Progenitor cell of endocrine pancreas (in vitro differentiated cells): ENCODE data around the gene NPEPPS. TPM values are rescaled to one million over a fixed set of nuclear protein-coding genes. Genes with fewer than 3 reads are reported as not detected.

Source experiments
- DNase-seq: peaks from one replicate; pipeline ENCODE4 v3.0.0; 2021; ENCODE audit warnings: low spot score; ENCODE audit not compliant: unreplicated experiment
- H3K27ac Mint-ChIP-seq: 2 replicates; pipeline ENCODE4 v1.8.0; 2021; ENCODE audit warnings: mild to moderate bottlenecking, moderate library complexity, mixed read lengths
- H3K27me3 Mint-ChIP-seq: 2 replicates; pipeline ENCODE4 v1.8.0; 2021; ENCODE audit warnings: mixed read lengths
- H3K36me3 Mint-ChIP-seq: 2 replicates; pipeline ENCODE4 v1.8.0; 2022; ENCODE audit warnings: mixed read lengths; ENCODE audit not compliant: insufficient read depth
- H3K4me1 Mint-ChIP-seq: 2 replicates; pipeline ENCODE4 v1.8.0; 2021; ENCODE audit warnings: low read depth, mixed read lengths
- H3K4me3 Mint-ChIP-seq: 2 replicates; pipeline ENCODE4 v1.8.0; 2021; ENCODE audit warnings: low read depth, mild to moderate bottlenecking, moderate library complexity, mixed read lengths
- H3K9me3 Mint-ChIP-seq: 2 replicates; pipeline ENCODE4 v1.8.0; 2021; ENCODE audit warnings: low read depth, mixed read lengths
- total RNA-seq: library from RNA; stranded (reverse); gene quantifications from 2 replicates; pipeline ENCODE4 v1.2.1, GENCODE V29; 2021
- TF ChIP-seq, protein P1 (sequence below): fragments of 200-600 bp; sonication (generic); IDR thresholded peaks from one replicate; pipeline ENCODE4 v1.5.0; 2021; ENCODE audit warnings: antibody characterized with exemption, mild to moderate bottlenecking; ENCODE audit not compliant: unreplicated experiment

The NPEPPS gene
- total RNA-seq, 1 donor from 2014 or later = 179 TPM

DNA sequence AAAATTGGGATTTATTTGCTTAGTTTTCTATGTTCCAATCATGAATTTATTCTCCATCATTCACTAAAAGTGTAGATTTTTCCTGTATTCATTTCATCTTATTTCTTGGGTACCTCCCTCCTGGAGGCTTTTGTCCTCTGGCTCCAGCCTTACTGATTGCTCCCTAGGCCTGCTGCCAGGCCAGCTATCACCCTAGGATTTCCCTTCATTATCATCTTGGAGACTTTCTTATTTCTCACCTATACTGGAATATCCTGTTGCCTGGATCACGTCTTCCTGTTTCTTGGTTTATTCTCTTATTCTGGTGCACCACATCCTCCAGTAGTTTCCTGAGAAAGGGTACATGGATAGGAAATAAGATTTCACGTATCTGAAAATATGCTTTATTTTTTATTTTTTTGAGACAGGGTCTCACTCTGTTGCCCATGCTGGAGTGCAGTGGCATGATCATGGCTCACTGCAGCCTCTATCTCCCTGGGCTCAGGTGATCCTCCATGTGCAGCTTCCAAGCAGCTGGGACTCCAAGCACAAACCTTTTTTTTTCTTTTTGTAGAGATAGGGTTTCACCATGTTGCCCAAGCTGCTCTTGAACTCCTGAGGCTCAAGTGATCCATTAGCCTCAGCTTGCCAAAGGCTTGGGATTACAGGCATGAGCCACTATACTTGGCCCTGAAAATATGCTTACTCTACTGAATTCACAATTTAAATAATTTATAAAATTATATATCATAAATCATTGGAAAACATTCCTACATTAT, 105.5 kb downstream of the NPEPPS start:
- Mint-ChIP-seq H3K27ac (no peak overlapping the region), H3K9me3 (no peaks in the 10 kb centered on the region), H3K27me3 (no peaks in the 10 kb centered on the region), H3K4me1 (no peaks in the 10 kb centered on the region), H3K36me3 (peaks cover 4% of the 10 kb centered on the region), H3K4me3 (no peak overlapping the region)
- DNase-seq = no peak
- TF ChIP-seq, protein P1, sequence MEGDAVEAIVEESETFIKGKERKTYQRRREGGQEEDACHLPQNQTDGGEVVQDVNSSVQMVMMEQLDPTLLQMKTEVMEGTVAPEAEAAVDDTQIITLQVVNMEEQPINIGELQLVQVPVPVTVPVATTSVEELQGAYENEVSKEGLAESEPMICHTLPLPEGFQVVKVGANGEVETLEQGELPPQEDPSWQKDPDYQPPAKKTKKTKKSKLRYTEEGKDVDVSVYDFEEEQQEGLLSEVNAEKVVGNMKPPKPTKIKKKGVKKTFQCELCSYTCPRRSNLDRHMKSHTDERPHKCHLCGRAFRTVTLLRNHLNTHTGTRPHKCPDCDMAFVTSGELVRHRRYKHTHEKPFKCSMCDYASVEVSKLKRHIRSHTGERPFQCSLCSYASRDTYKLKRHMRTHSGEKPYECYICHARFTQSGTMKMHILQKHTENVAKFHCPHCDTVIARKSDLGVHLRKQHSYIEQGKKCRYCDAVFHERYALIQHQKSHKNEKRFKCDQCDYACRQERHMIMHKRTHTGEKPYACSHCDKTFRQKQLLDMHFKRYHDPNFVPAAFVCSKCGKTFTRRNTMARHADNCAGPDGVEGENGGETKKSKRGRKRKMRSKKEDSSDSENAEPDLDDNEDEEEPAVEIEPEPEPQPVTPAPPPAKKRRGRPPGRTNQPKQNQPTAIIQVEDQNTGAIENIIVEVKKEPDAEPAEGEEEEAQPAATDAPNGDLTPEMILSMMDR = no peak

DNA sequence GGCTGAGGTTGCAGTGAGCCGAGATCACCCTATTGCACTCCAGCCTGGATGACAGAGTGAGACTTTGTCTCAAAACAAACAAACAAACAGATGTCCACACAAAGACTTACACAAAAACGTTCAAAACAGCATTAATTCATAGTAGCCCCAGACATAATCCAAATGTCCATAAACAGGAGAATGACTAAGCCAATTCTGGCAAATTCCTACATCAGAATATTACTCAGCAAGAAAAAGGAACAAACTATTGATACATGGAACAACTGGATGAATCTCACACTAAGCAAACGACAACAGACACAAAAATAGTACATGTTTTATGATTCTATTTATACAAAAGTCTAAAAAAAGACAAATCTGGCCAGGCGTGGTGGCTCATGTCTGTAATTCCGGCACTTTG, 108.0 kb downstream of the NPEPPS start:
- no peak for DNase-seq
- TF ChIP-seq, protein P1 = no peak
- H3K9me3 Mint-ChIP-seq = no peaks in the 10 kb centered on the region
- H3K27me3 Mint-ChIP-seq = no peaks in the 10 kb centered on the region
- no peaks in the 10 kb centered on the region for H3K4me1 Mint-ChIP-seq
- peaks cover 4% of the 10 kb centered on the region for H3K36me3 Mint-ChIP-seq
- no peak overlapping the region for H3K4me3 Mint-ChIP-seq
- H3K27ac Mint-ChIP-seq = no peak overlapping the region

- H3K27me3 Mint-ChIP-seq = no peaks in the 10 kb centered on the region
- no peak overlapping the region for H3K27ac Mint-ChIP-seq
- peaks cover 4% of the 10 kb centered on the region for H3K36me3 Mint-ChIP-seq
- DNase-seq = no peak
- TF ChIP-seq, protein P1 = no peak
- no peaks in the 10 kb centered on the region for H3K4me1 Mint-ChIP-seq
- no peaks in the 10 kb centered on the region for H3K9me3 Mint-ChIP-seq
- no peak overlapping the region for H3K4me3 Mint-ChIP-seq
These were observed 109.2 kb downstream of the NPEPPS start for GRCh38 chr17:47640076-47640475.

GRCh38 chr17:47641202-47641601, 110.3 kb downstream of the NPEPPS start:
- Mint-ChIP-seq H3K4me1 (no peaks in the 10 kb centered on the region), H3K27ac (no peak overlapping the region)

DNA sequence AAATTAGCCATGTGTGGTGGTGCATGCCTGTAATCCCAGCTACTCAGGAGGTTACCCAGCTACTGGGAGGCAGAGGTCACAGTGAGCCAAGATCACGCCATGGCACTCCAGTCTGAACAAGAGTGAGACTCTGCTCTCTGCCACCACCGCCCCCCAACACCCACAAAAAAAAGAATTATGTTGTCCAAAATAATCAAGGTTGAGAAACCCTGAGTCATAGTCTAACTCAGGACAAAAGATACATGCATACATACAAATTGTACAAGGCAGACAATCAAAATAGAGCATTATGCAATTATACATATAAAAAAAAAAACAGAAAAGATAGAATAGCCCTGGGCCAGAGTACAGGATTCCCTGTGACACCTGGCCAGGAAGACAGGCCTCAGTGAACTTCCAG, 112.2 kb downstream of the NPEPPS start:
- H3K4me3 Mint-ChIP-seq = no peak overlapping the region
- H3K27ac Mint-ChIP-seq = no peak overlapping the region
- no peaks in the 10 kb centered on the region for H3K27me3 Mint-ChIP-seq
- H3K4me1 Mint-ChIP-seq = no peaks in the 10 kb centered on the region
- H3K36me3 Mint-ChIP-seq = peaks cover 4% of the 10 kb centered on the region
- TF ChIP-seq, protein P1 = no peak
- no peak for DNase-seq
- H3K9me3 Mint-ChIP-seq = no peaks in the 10 kb centered on the region

More at GRCh38 chr17:47641202-47641601, 110.3 kb downstream of the NPEPPS start:
- H3K36me3 Mint-ChIP-seq = peaks cover 4% of the 10 kb centered on the region
- no peak for DNase-seq
- TF ChIP-seq, protein P1 = no peak
- no peak overlapping the region for H3K4me3 Mint-ChIP-seq
- no peaks in the 10 kb centered on the region for H3K27me3 Mint-ChIP-seq
- H3K9me3 Mint-ChIP-seq = no peaks in the 10 kb centered on the region
